GM18868 (cell line): ENCODE measurements around the gene OPN1MW2.
"Not testable (repeated sequence)": the region's sequence is repeated elsewhere in the genome, so short reads cannot be mapped to it uniquely, and the experiment has no call there.

Experiments used
- ATAC-seq: cut with Tn5 transposase; IDR thresholded peaks from one replicate; pipeline ENCODE4 v1.9.1; 2021; ENCODE audit warnings: mild to moderate bottlenecking, moderate library complexity; ENCODE audit not compliant: unreplicated experiment

The OPN1MW2 gene

GRCh38 chrX:154263072-154263471 lies 43.5 kb downstream of the OPN1MW2 start:
- ATAC-seq = not testable (repeated sequence)

GRCh38 chrX:154269245-154269644 lies 49.7 kb downstream of the OPN1MW2 start:
- not testable (repeated sequence) for ATAC-seq
